GM12872 (cell line): ENCODE data around the gene DEPDC5.

ENCODE experiments used
- CTCF ChIP-seq: IDR thresholded peaks from 3 replicates; pipeline ENCODE4 v1.5.1; 2011; ENCODE audit warnings: low read depth, mild to moderate bottlenecking, low read length, moderate library complexity; ENCODE audit not compliant: insufficient read depth

Gene DEPDC5

GRCh38 chr22:31730344-31730711 is 23.5 kb upstream of the DEPDC5 start:
- TF ChIP-seq CTCF = no peak

DNA sequence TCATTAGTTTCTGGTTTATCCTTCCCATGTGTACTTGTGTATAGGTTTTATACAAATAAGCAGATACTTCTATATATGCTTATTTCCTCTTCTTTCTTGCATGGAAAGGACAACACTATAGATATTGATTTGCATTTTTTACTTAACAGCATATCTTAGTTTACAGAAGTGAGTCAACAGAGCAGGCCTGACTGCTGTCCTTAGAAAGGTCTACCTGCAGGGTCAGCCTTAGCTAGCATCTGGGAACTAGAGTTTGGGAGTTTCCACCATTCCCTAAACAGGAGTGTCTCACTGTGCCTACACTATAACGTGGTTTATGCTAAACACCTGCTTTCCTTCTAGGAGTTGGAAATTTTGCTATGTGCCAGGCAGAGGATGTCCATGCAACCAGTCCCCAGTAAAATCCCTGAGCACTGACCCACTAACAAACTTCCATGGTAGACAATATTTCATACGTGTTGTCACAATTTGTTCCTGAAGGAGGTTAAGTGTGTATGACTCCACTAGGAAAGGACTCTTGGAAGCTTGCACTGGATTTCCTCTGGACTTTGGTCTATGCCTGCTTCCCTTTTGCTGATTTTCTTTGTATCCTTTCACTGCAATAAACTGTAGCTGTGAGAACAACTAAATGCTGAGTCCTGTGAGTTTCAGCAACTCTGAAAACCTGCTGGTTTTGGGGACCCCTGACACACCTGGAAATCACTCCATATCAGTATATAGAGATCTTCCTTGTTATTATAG is 21.6 kb upstream of the DEPDC5 start:
- no peak for TF ChIP-seq CTCF

DNA sequence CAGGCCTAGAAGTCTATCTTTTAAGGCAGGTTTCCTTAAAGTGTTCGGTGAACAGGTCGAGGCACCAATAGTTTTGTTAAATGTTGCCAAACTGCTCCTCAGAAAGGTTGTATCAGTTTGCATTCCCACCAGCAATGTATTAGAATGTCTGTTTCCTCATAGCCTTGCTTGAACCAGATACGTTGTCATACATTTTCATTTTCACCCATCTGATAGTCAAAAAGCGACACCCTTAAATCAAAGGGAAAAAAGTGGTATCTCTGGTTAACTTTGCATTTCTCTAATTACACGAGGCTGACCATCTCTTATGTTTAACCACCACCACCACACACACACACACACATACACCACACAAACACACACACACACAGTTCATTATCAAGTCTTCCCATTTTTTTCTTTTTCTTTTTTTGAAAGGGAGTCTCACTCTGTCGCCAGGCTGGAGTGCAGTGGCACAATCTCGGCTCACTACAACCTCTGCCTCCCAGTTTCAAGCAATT is 20.2 kb upstream of the DEPDC5 start:
- no peak for TF ChIP-seq CTCF

DNA sequence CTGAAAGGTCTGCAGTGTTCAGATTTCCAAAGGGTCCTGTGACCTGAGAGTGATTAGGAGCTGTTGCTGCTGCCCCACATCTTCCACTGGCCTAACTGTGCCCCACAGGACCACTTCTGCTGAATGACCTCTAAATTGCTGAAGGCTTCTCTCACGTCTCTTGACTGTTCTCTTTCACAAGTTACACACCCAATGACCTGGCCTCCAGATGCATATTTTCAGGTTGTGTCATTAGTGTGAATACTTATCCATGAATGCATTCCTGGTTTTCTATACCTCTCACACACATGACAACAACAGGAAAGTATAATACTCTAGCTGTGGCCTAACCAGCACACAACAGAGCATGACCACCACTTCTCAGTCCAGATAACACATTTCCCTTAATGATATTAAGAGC is 19.3 kb upstream of the DEPDC5 start:
- TF ChIP-seq CTCF = no peak

GRCh38 chr22:31736458-31736857 is 17.4 kb upstream of the DEPDC5 start:
- no peak for TF ChIP-seq CTCF

- no peak for TF ChIP-seq CTCF
Observed at GRCh38 chr22:31737932-31738331, 15.9 kb upstream of the DEPDC5 start.

DNA sequence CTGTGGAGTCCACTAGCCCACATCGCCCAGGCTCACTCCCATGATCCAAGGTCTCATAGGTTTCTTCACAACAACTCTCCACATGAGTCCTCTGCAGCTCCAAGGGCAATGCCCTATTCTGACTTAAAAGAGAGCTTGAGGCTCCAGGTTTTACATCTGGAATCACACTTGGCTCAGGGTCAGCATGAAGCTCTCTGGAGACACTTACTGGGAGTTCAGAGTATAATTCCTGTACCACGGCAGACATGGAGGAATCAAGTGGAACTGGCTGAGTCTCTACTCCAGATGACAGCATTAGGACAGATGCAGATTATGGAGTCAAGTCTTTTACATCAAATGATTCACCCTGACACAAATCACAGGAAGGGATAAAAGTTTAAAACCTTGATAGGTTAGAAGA is 15.3 kb upstream of the DEPDC5 start:
- TF ChIP-seq CTCF = no peak
